K562 (cell line): Measurements from ENCODE around the gene ETV7. TPM values are rescaled to one million over a fixed set of nuclear protein-coding genes. Genes with fewer than 3 reads are reported as not detected.

ENCODE experiments used
- BRCA1 ChIP-seq, 2 experiments: fragments of 450-650 bp in 1 of 2; sonication (generic) in 1 of 2; formaldehyde crosslinking in 1 of 2; IDR thresholded peaks; 2 replicates each; pipeline versions ENCODE4 v1.5.0 to v1.6.1; 2017 to 2020; ENCODE audit warnings: mild to moderate bottlenecking in 1 of 2, missing genetic modification reagents in 1 of 2
- CGGBP1 ChIP-seq: fragments of 250-450 bp; sonication (Bioruptor Pico); IDR thresholded peaks from 2 replicates; pipeline ENCODE4 v1.9.0; 2021; ENCODE audit warnings: mild to moderate bottlenecking
- EGR1 ChIP-seq: fragments of 450-650 bp; conservative IDR thresholded peaks from 2 replicates; pipeline ENCODE4 v1.6.1; 2017; ENCODE audit warnings: mild to moderate bottlenecking
- GABPA ChIP-seq: fragments of 200-800 bp; sonication (Bioruptor generic); conservative IDR thresholded peaks from 2 replicates; pipeline ENCODE4 v1.6.1; 2016; ENCODE audit warnings: low read depth, missing genetic modification characterization, missing compliant biosample characterization
- HDGF ChIP-seq: fragments of 450-650 bp; IDR thresholded peaks from 2 replicates; pipeline ENCODE4 v1.6.1; 2016
- KLF6 ChIP-seq: fragments of 250-450 bp; sonication (Bioruptor Pico); IDR thresholded peaks from 2 replicates; pipeline ENCODE4 v1.4.0; 2020; ENCODE audit warnings: mild to moderate bottlenecking, moderate library complexity, borderline replicate concordance
- NELFE ChIP-seq: IDR thresholded peaks from 2 replicates; pipeline ENCODE4 v1.6.1; 2011; ENCODE audit warnings: mild to moderate bottlenecking; ENCODE audit not compliant: insufficient read depth, insufficient read length
- PYGO2 ChIP-seq: fragments of 450-650 bp; IDR thresholded peaks from 2 replicates; pipeline ENCODE4 v1.6.1; 2016; ENCODE audit warnings: mild to moderate bottlenecking, missing genetic modification characterization, moderate library complexity, missing compliant biosample characterization
- RBM39 ChIP-seq: fragments of 200-400 bp; formaldehyde crosslinking; optimal IDR thresholded peaks from 2 replicates; pipeline ENCODE3; 2018; ENCODE audit warnings: low read depth, low read length
- RHOXF2B ChIP-seq: fragments of 250-450 bp; sonication (Bioruptor Pico); conservative IDR thresholded peaks from 2 replicates; pipeline ENCODE4 v1.5.1; 2021
- SMARCB1 ChIP-seq: IDR thresholded peaks from 2 replicates; pipeline ENCODE4 v1.6.1; 2011; ENCODE audit warnings: improper control_type of control experiment, low read depth; ENCODE audit not compliant: insufficient read length
- SMARCE1 ChIP-seq: fragments of 450-650 bp; IDR thresholded peaks from 2 replicates; pipeline ENCODE4 v1.7.1; 2016; ENCODE audit warnings: mild to moderate bottlenecking
- SREBF1 ChIP-seq: fragments of 150-350 bp; IDR thresholded peaks from 2 replicates; pipeline ENCODE4 v1.6.1; 2014; ENCODE audit warnings: antibody characterized with exemption, low read depth, low read length, borderline replicate concordance
- TEAD2 ChIP-seq: fragments of 450-650 bp; IDR thresholded peaks from 2 replicates; pipeline ENCODE4 v1.6.1; 2016; ENCODE audit warnings: missing genetic modification characterization, control low read depth, missing compliant biosample characterization
- U2AF1 ChIP-seq: fragments of 200-400 bp; formaldehyde crosslinking; optimal IDR thresholded peaks from 2 replicates; pipeline ENCODE3; 2017; ENCODE audit warnings: mild to moderate bottlenecking, low read depth, low read length, moderate library complexity
- ZC3H11A ChIP-seq: IDR thresholded peaks from 2 replicates; pipeline ENCODE4 v1.6.1; 2012; ENCODE audit warnings: low read depth, low read length, improper control_type of control experiment
- ZFPM2 ChIP-seq: fragments of 250-450 bp; sonication (Bioruptor Pico); IDR thresholded peaks from 2 replicates; pipeline ENCODE4 v1.5.1; 2022; ENCODE audit warnings: mild to moderate bottlenecking
- ZNF184 ChIP-seq: sonication (generic); formaldehyde crosslinking; IDR thresholded peaks from 2 replicates; pipeline ENCODE4 v1.5.0; 2020; ENCODE audit warnings: missing genetic modification reagents
- ZNF395 ChIP-seq: fragments of 200-800 bp; sonication (Bioruptor generic); IDR thresholded peaks from 2 replicates; pipeline ENCODE4 v1.6.1; 2017; ENCODE audit warnings: missing genetic modification characterization, missing compliant biosample characterization
- ZNF780A ChIP-seq: fragments of 250-450 bp; sonication (Bioruptor Pico); IDR thresholded peaks from 2 replicates; pipeline ENCODE4 v1.5.0; 2021; ENCODE audit warnings: mild to moderate bottlenecking
- polyA plus RNA-seq, 8 experiments: library from polyadenylated mRNA; depleted of rRNA in 4 of 8; stranded (reverse) in 5 of 8; unstranded in 3 of 8; fragments of >200 nt; fragmentation: Nextera tagmentation in 2 of 8; fragmentation: Illumina TruSeq in 1 of 8; extraction: Ambion mirVana in 2 of 8; extraction: Trizol in 1 of 8; gene quantifications; 2 replicates each; pipeline versions ENCODE4 v1.2.1 to v1.2.3, GENCODE V29; 2011 to 2014; ENCODE audit warnings: inconsistent platforms in 1 of 8, missing spikeins in 1 of 8
- total RNA-seq, 7 experiments: library from RNA; depleted of rRNA in 6 of 7; stranded (reverse); fragments of >200 nt in 6 of 7; fragmentation: Illumina TruSeq in 2 of 7; extraction: Trizol in 2 of 7; gene quantifications; 2 replicates each; pipeline versions ENCODE4 v1.2.1 to v1.2.3, GENCODE V29; 2011 to 2021; ENCODE audit warnings: low replicate concordance in 1 of 7
- TF ChIP-seq, protein P1 (sequence below): IDR thresholded peaks from 2 replicates; pipeline ENCODE4 v1.6.1; 2016; ENCODE audit warnings: missing genetic modification characterization, missing compliant biosample characterization
- TF ChIP-seq, protein P2 (sequence below): sonication (generic); formaldehyde crosslinking; IDR thresholded peaks from 2 replicates; pipeline ENCODE4 v1.4.0; 2020; ENCODE audit warnings: mild to moderate bottlenecking, missing genetic modification reagents
- TF ChIP-seq, protein P3 (sequence below): sonication (generic); IDR thresholded peaks from 2 replicates; pipeline ENCODE4 v1.6.1; 2016

Gene ETV7
- total and polyA plus RNA-seq, 9 of the 15 experiments (the other 6 are each of a cell fraction or from before 2014, with no cell fraction given), result 0.07 to 0.22 (median 0.14) TPM; not detected in 3

- TF ChIP-seq NELFE (no peak), SMARCB1 (no peak), ZNF780A (CRISPR knock-in tag) (no peak), SREBF1 (no peak), ZC3H11A (no peak), U2AF1 (no peak), EGR1 (no peak), CGGBP1 (CRISPR knock-in tag) (no peak), HDGF (no peak), TEAD2 (tag) (peak; percentile 58; the same call in 1 of the 2 replicates), ZFPM2 (CRISPR knock-in tag) (peak; percentile 58; the same call in 1 of the 2 replicates), ZNF184 (no peak), KLF6 (CRISPR knock-in tag) (no peak), RHOXF2B (CRISPR knock-in tag) (no peak), PYGO2 (tag) (0 out of 2 replicates have a peak, but pooled peaks have one; percentile 10), ZNF395 (CRISPR knock-in tag) (peak; percentile 83), GABPA (tag) (peak; percentile 43), RBM39 (no peak), SMARCE1 (peak; percentile 97), BRCA1 (IDR thresholded peaks at IDR 0.05) (no peak), BRCA1 (CRISPR knock-in tag; IDR thresholded peaks at IDR 0.05) (no peak)
- TF ChIP-seq, protein P1, sequence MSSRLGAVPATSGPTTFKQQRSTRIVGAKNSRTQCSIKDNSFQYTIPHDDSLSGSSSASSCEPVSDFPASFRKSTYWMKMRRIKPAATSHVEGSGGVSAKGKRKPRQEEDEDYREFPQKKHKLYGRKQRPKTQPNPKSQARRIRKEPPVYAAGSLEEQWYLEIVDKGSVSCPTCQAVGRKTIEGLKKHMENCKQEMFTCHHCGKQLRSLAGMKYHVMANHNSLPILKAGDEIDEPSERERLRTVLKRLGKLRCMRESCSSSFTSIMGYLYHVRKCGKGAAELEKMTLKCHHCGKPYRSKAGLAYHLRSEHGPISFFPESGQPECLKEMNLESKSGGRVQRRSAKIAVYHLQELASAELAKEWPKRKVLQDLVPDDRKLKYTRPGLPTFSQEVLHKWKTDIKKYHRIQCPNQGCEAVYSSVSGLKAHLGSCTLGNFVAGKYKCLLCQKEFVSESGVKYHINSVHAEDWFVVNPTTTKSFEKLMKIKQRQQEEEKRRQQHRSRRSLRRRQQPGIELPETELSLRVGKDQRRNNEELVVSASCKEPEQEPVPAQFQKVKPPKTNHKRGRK (tag), result no peak
- TF ChIP-seq, protein P2, sequence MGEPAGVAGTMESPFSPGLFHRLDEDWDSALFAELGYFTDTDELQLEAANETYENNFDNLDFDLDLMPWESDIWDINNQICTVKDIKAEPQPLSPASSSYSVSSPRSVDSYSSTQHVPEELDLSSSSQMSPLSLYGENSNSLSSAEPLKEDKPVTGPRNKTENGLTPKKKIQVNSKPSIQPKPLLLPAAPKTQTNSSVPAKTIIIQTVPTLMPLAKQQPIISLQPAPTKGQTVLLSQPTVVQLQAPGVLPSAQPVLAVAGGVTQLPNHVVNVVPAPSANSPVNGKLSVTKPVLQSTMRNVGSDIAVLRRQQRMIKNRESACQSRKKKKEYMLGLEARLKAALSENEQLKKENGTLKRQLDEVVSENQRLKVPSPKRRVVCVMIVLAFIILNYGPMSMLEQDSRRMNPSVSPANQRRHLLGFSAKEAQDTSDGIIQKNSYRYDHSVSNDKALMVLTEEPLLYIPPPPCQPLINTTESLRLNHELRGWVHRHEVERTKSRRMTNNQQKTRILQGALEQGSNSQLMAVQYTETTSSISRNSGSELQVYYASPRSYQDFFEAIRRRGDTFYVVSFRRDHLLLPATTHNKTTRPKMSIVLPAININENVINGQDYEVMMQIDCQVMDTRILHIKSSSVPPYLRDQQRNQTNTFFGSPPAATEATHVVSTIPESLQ (CRISPR knock-in tag), result peak; percentile 43
- TF ChIP-seq, protein P3, sequence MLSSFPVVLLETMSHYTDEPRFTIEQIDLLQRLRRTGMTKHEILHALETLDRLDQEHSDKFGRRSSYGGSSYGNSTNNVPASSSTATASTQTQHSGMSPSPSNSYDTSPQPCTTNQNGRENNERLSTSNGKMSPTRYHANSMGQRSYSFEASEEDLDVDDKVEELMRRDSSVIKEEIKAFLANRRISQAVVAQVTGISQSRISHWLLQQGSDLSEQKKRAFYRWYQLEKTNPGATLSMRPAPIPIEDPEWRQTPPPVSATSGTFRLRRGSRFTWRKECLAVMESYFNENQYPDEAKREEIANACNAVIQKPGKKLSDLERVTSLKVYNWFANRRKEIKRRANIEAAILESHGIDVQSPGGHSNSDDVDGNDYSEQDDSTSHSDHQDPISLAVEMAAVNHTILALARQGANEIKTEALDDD, result no peak; the same call in 1 of the 2 replicates
Measured at GRCh38 chr6:36350681-36351571, 36.5 kb downstream of the ETV7 start (continued).
